NOMO-1 treated with dmso at 0.1 percent for 144 hours (cell line): ENCODE results near the gene CLRN3.

Source experiments
- DNase-seq: peaks from one replicate; lab custom pipeline; 2025; ENCODE audit not compliant: unreplicated experiment; lab: John Stamatoyannopoulos, UW

CLRN3 gene

GRCh38 chr10:127892743-127893142 is at the start of gene CLRN3:
TSS of gene CLRN3 (minus strand) at chr10:127892941. CDS start at chr10:127892784, 157 bp downstream.
- no peak for DNase-seq

GRCh38 chr10:127940866-127941640 is 48.3 kb upstream of the CLRN3 start:
- no peak for DNase-seq

GRCh38 chr10:127939786-127940330 is 47.1 kb upstream of the CLRN3 start:
- no peak for DNase-seq

GRCh38 chr10:127937915-127938463 is 45.2 kb upstream of the CLRN3 start:
- no peak for DNase-seq

GRCh38 chr10:127937069-127937468 is 44.3 kb upstream of the CLRN3 start:
- DNase-seq: no peak

GRCh38 chr10:127935071-127935561 is 42.4 kb upstream of the CLRN3 start:
- DNase-seq: no peak

GRCh38 chr10:127934383-127934782 is 41.6 kb upstream of the CLRN3 start:
- no peak for DNase-seq

- DNase-seq: no peak
Measured at GRCh38 chr10:127933271-127933670, 40.5 kb upstream of the CLRN3 start.

GRCh38 chr10:127932521-127933270 is 40.0 kb upstream of the CLRN3 start:
- no peak for DNase-seq

- no peak for DNase-seq
Measured at GRCh38 chr10:127928021-127928806, 35.5 kb upstream of the CLRN3 start.

GRCh38 chr10:127926455-127926854 is 33.7 kb upstream of the CLRN3 start:
- peak; percentile 83 for DNase-seq

- no peak for DNase-seq
Measured at GRCh38 chr10:127925471-127926207, 32.9 kb upstream of the CLRN3 start.

- no peak for DNase-seq
Measured at GRCh38 chr10:127923646-127924045, 30.9 kb upstream of the CLRN3 start.

GRCh38 chr10:127922675-127923366 is 30.1 kb upstream of the CLRN3 start:
- DNase-seq: no peak

GRCh38 chr10:127922206-127922605 is 29.5 kb upstream of the CLRN3 start:
- no peak for DNase-seq

GRCh38 chr10:127921753-127922145 is 29.0 kb upstream of the CLRN3 start:
- DNase-seq: peak; percentile 49

- no peak for DNase-seq
Measured at GRCh38 chr10:127921075-127921752, 28.5 kb upstream of the CLRN3 start.

GRCh38 chr10:127920306-127921074 is 27.7 kb upstream of the CLRN3 start:
- DNase-seq: no peak
